HepG2 (cell line): ENCODE measurements around the gene MAN1C1. TPM values are rescaled to one million over a fixed set of nuclear protein-coding genes. Genes with fewer than 3 reads are reported as not detected.

Experiments
- ATAC-seq: fragments of 200-7000 bp; cut with Tn5 transposase; 3 replicates; pipeline ENCODE4 v1.9.1; 2020; ENCODE audit warnings: mild to moderate bottlenecking, moderate library complexity
- BruUV-seq: library from RNA; stranded (reverse); fragments of 400-500 nt; replicated peaks from 2 replicates; lab custom pipeline; 2021; lab: Mats Ljungman, UMichigan
- CTCF ChIA-PET: fragments of 300-600 bp; formaldehyde crosslinking; extraction: SDS; loops from one replicate; lab custom pipeline; 2021; ENCODE audit warnings: low total read pairs, inconsistent platforms, low intra/inter-chr PET ratio; lab: Yijun Ruan, JAX
- POLR2A ChIA-PET: fragments of 350-600 bp; sonication (Branson Sonifier 250); formaldehyde crosslinking; loops from one replicate; lab custom pipeline; 2020; ENCODE audit warnings: antibody characterized with exemption, inconsistent platforms; lab: Yijun Ruan, JAX
- DNase-seq: peaks from one replicate; pipeline ENCODE4 v3.0.0-alpha.2; 2015; ENCODE audit warnings: low spot score
- FAIRE-seq: peaks from 3 replicates; lab custom pipeline; 2011; peaks lifted over from hg19 to GRCh38; lab: Jason Lieb, UNC
- H2AFZ ChIP-seq: one replicate; pipeline ENCODE4 v1.6.1; 2011; ENCODE audit warnings: low read length, inconsistent platforms
- H3K27ac ChIP-seq: fragments of 300-600 bp; 3 replicates; pipeline ENCODE4 v1.8.0; 2011; ENCODE audit warnings: mixed run types, mild to moderate bottlenecking, mixed read lengths, low read length, inconsistent platforms; ENCODE audit not compliant: insufficient read depth; ENCODE audit errors: extremely low read length
- H3K27me3 ChIP-seq, 2 experiments: fragments of 200-600 bp in 1 of 2; 2 replicates in 1 of 2; 3 replicates in 1 of 2; pipeline versions ENCODE4 v1.6.0 to v1.8.0; 2011; ENCODE audit warnings: low read length in 2 of 2, mild to moderate bottlenecking in 2 of 2, moderate library complexity in 2 of 2, inconsistent platforms in 1 of 2; ENCODE audit not compliant: insufficient read depth in 2 of 2, control insufficient read depth in 1 of 2
- H3K36me3 ChIP-seq, 2 experiments: fragments of 200-600 bp in 1 of 2; replicated peaks in 1 of 2; 2 replicates in 1 of 2; 3 replicates in 1 of 2; pipeline versions ENCODE4 v1.5.1 to v1.8.0; 2011; ENCODE audit warnings: low read length in 2 of 2, inconsistent platforms in 1 of 2; ENCODE audit not compliant: insufficient read depth in 2 of 2, control insufficient read depth in 1 of 2
- H3K4me1 ChIP-seq: 2 replicates; pipeline ENCODE4 v1.5.1; 2012; ENCODE audit warnings: low read length, inconsistent platforms; ENCODE audit not compliant: insufficient read depth
- H3K4me2 ChIP-seq: 2 replicates; pipeline ENCODE4 v1.6.0; 2011; ENCODE audit warnings: low read depth, low read length, inconsistent platforms
- H3K4me3 ChIP-seq, 3 experiments: fragments of 200-600 bp in 1 of 3; sonication (generic), shearing (Covaris generic) in 1 of 3; replicated peaks in 1 of 3; 2 replicates each; pipeline ENCODE4 v1.5.1; 2011 to 2016; ENCODE audit warnings: low read length in 3 of 3, inconsistent platforms in 2 of 3, low read depth in 2 of 3, mild to moderate bottlenecking in 2 of 3, control low read depth in 1 of 3, mixed read lengths in 1 of 3; ENCODE audit not compliant: insufficient read depth in 1 of 3
- H3K79me2 ChIP-seq: one replicate; pipeline ENCODE4 v1.6.1; 2011; ENCODE audit warnings: low read length, inconsistent platforms; ENCODE audit not compliant: insufficient read depth
- H3K9ac ChIP-seq: 2 replicates; pipeline ENCODE4 v1.6.0; 2011; ENCODE audit warnings: mild to moderate bottlenecking, low read depth, low read length, inconsistent platforms; ENCODE audit not compliant: insufficient read depth
- H3K9me3 ChIP-seq: 2 replicates; pipeline ENCODE4 v1.5.1; 2012; ENCODE audit warnings: mild to moderate bottlenecking, low read length
- H4K20me1 ChIP-seq: 2 replicates; pipeline ENCODE4 v1.6.0; 2011; ENCODE audit warnings: inconsistent platforms, mild to moderate bottlenecking, low read length, moderate library complexity; ENCODE audit not compliant: insufficient read depth
- CSRNP2 ChIP-seq: sonication (generic); formaldehyde crosslinking; conservative IDR thresholded peaks from 2 replicates; pipeline ENCODE4 v1.8.0; 2022; ENCODE audit warnings: low read depth, missing genetic modification reagents
- DRAP1 ChIP-seq: IDR thresholded peaks from 2 replicates; pipeline ENCODE4 v1.6.1; 2016; ENCODE audit warnings: missing genetic modification reagents, missing compliant biosample characterization
- HCFC1 ChIP-seq: fragments of 150-350 bp; IDR thresholded peaks from 2 replicates; pipeline ENCODE4 v1.6.1; 2014; ENCODE audit warnings: low read depth, low read length
- HNRNPK ChIP-seq: fragments of 200-400 bp; formaldehyde crosslinking; IDR thresholded peaks from 2 replicates; pipeline ENCODE4 v1.6.1; 2018; ENCODE audit warnings: low read length, low read depth, moderate library complexity, mild to moderate bottlenecking; ENCODE audit not compliant: poor library complexity, severe bottlenecking
- MLXIP ChIP-seq: sonication (generic); formaldehyde crosslinking; IDR thresholded peaks from 2 replicates; pipeline ENCODE4 v1.9.0; 2021; ENCODE audit warnings: missing genetic modification reagents, borderline replicate concordance
- THAP7 ChIP-seq: sonication (generic); formaldehyde crosslinking; IDR thresholded peaks from 2 replicates; pipeline ENCODE4 v1.8.1; 2023; ENCODE audit warnings: mild to moderate bottlenecking, missing genetic modification reagents
- THRA ChIP-seq: sonication (generic); formaldehyde crosslinking; IDR thresholded peaks from 2 replicates; pipeline ENCODE4 v1.4.0; 2020; ENCODE audit warnings: missing genetic modification reagents, borderline replicate concordance
- TRAFD1 ChIP-seq: sonication (generic); formaldehyde crosslinking; IDR thresholded peaks from 2 replicates; pipeline ENCODE4 v1.5.1; 2020; ENCODE audit warnings: missing genetic modification reagents, mild to moderate bottlenecking, borderline replicate concordance
- ZNF296 ChIP-seq: sonication (generic); formaldehyde crosslinking; conservative IDR thresholded peaks from 2 replicates; pipeline ENCODE4 v1.5.0; 2020; ENCODE audit warnings: mild to moderate bottlenecking, missing genetic modification reagents
- ZNF333 ChIP-seq: sonication (generic); formaldehyde crosslinking; IDR thresholded peaks from 2 replicates; pipeline ENCODE4 v1.4.0; 2020; ENCODE audit warnings: mild to moderate bottlenecking, missing genetic modification reagents, borderline replicate concordance
- ZNF441 ChIP-seq: sonication (generic); formaldehyde crosslinking; IDR thresholded peaks from 2 replicates; pipeline ENCODE4 v1.7.0; 2021; ENCODE audit warnings: missing genetic modification reagents, borderline replicate concordance
- ZNF468 ChIP-seq: sonication (generic); formaldehyde crosslinking; IDR thresholded peaks from 2 replicates; pipeline ENCODE4 v1.8.0; 2022; ENCODE audit warnings: mild to moderate bottlenecking, moderate library complexity, missing genetic modification reagents
- WGBS: methylation state at CpG from one replicate; pipeline ENCODE4 v1.1.6; 2017; ENCODE audit warnings: low lambda C conversion rate; 5-methylcytosine and 5-hydroxymethylcytosine counted together
- in situ Hi-C: cut with HindIII; loops from 2 replicates; pipeline ENCODE4 v1.10.0; 2017; ENCODE audit warnings: low pct_unique_long_range_greater_than_20kb; ENCODE audit not compliant: extremely low pct_ligation_motif_present
- intact Hi-C: fragments of 100-400 bp; cut with micrococcal nuclease; formaldehyde crosslinking; loops from one replicate; pipeline ENCODE4 v1.10.0; 2022; ENCODE audit not compliant: unreplicated experiment
- polyA plus RNA-seq, 8 experiments: library from polyadenylated mRNA; depleted of rRNA in 3 of 8; stranded (reverse) in 7 of 8; unstranded in 1 of 8; fragments of >200 nt; fragmentation: Illumina TruSeq in 4 of 8; extraction: Trizol in 4 of 8; gene quantifications; 2 replicates each; pipeline versions ENCODE4 v1.2.1 to v1.2.3, GENCODE V29; 2011 to 2016; ENCODE audit warnings: low read depth in 4 of 8, missing spikeins in 1 of 8, mixed read lengths in 1 of 8; ENCODE audit not compliant: insufficient read depth in 1 of 8
- total RNA-seq, 5 experiments: library from RNA; depleted of rRNA; stranded (reverse); fragments of >200 nt; fragmentation: Illumina TruSeq; extraction: Trizol; gene quantifications; 2 replicates each; pipeline ENCODE4 v1.2.3, GENCODE V29; 2016; ENCODE audit warnings: low read depth in 1 of 5

The MAN1C1 gene
- total and polyA plus RNA-seq, 2 of the 13 experiments (the other 11 are each of a cell fraction or from before 2014, with no cell fraction given): 0.18 to 0.49 TPM

- intact Hi-C loops: no loop called here
- TF ChIP-seq THRA: no peak
- TF ChIP-seq THAP7 (CRISPR knock-in tag): no peak
- TF ChIP-seq CSRNP2 (CRISPR knock-in tag): no peak
- TF ChIP-seq HCFC1: no peak
- TF ChIP-seq ZNF333 (CRISPR knock-in tag): no peak
- TF ChIP-seq ZNF441 (CRISPR knock-in tag): no peak
- no peak for TF ChIP-seq HNRNPK
- TF ChIP-seq ZNF468 (CRISPR knock-in tag): no peak
- TF ChIP-seq ZNF296: no peak
- TF ChIP-seq DRAP1 (CRISPR knock-in tag): no peak
- TF ChIP-seq MLXIP (CRISPR knock-in tag): no peak
- no peak for TF ChIP-seq TRAFD1 (CRISPR knock-in tag)
- TF ChIP-seq, all 625 proteins: peak for 0
- no peak for DNase-seq
- CTCF ChIA-PET: no interaction called here
- FAIRE-seq: no peak
- Histone ChIP-seq H3K27ac (no peak overlapping the region), H3K9ac (no peak overlapping the region), H3K79me2 (no peaks in the 10 kb centered on the region), H4K20me1 (no peaks in the 10 kb centered on the region), H3K4me3 (no peak overlapping the region), H3K36me3 (no peaks in the 10 kb centered on the region), H3K4me1 (no peaks in the 10 kb centered on the region), H3K9me3 (no peaks in the 10 kb centered on the region), H3K4me2 (no peak overlapping the region), H3K27me3 (peaks cover 3 to 24% of the 10 kb centered on the region in 2 experiments), H2AFZ (no peak overlapping the region)
- BruUV-seq: no TSS peak
- in situ Hi-C loops: no loop called here
- POLR2A ChIA-PET: no interaction called here
- ATAC-seq: no peak
- WGBS: 64% methylated on average over 6 of the region's 10 CpGs
Observed at GRCh38 chr1:25763493-25763892, 146.9 kb downstream of the MAN1C1 start.
